Astrocyte of the spinal cord (primary cell): ENCODE results near the gene ASB10.

Experiments
- DNase-seq: peaks from one replicate; pipeline ENCODE4 v3.0.0; 2011; ENCODE audit warnings: low read depth, low spot score
- H3K4me3 ChIP-seq: 2 replicates; pipeline ENCODE4 v1.5.1; 2011; ENCODE audit warnings: low read depth, mild to moderate bottlenecking, low read length, moderate library complexity
- in situ Hi-C: cut with HindIII; loops from 2 replicates; pipeline ENCODE4 v1.10.0; 2017; ENCODE audit warnings: low sequenced_read_pairs
- TF ChIP-seq, protein P1 (sequence below): IDR thresholded peaks from 2 replicates; pipeline ENCODE4 v1.5.1; 2012; ENCODE audit warnings: low read depth, mild to moderate bottlenecking, low read length, inconsistent platforms

ASB10 gene

DNA sequence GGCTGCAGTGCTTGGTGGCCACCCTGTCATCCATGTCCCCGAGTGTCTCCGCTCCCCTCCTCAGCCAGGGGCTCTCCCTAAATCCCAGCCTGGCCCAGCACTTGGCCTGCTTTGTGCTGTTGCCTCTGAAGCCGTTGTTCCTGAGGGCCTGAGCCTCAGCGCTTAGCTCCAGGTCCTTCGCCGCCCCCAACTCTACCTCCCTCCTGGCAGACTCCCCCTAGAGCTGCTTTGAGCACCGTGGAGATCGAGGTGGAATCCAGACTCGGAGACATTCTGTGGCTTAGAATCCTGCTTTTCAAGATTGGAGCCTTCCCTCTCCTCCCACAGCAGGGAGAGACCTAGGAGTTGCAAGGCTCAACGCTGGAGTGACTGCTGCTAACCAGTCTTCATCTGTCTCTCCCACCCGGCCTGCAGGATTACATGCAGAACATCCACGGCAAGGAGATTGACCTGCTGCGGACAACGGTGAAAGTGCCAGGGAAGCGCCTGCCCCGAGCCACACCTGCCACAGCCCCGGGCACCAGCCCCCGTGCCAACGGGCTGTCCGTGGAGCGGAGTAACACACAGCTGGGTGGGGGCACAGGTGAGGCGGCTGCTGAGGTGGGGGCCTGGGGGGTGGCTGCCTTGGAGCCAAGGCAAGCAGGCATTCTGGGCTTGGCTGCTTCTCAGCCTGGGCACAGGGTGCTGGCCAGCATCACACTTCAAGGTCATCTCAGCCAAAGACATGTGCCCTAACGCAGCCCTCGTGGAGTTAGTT is 52.9 kb downstream of the ASB10 start:
- TF ChIP-seq, protein P1, sequence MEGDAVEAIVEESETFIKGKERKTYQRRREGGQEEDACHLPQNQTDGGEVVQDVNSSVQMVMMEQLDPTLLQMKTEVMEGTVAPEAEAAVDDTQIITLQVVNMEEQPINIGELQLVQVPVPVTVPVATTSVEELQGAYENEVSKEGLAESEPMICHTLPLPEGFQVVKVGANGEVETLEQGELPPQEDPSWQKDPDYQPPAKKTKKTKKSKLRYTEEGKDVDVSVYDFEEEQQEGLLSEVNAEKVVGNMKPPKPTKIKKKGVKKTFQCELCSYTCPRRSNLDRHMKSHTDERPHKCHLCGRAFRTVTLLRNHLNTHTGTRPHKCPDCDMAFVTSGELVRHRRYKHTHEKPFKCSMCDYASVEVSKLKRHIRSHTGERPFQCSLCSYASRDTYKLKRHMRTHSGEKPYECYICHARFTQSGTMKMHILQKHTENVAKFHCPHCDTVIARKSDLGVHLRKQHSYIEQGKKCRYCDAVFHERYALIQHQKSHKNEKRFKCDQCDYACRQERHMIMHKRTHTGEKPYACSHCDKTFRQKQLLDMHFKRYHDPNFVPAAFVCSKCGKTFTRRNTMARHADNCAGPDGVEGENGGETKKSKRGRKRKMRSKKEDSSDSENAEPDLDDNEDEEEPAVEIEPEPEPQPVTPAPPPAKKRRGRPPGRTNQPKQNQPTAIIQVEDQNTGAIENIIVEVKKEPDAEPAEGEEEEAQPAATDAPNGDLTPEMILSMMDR: no peak
- no peak for DNase-seq
- H3K4me3 ChIP-seq: no peak overlapping the region
- in situ Hi-C loops: no loop called here

DNA sequence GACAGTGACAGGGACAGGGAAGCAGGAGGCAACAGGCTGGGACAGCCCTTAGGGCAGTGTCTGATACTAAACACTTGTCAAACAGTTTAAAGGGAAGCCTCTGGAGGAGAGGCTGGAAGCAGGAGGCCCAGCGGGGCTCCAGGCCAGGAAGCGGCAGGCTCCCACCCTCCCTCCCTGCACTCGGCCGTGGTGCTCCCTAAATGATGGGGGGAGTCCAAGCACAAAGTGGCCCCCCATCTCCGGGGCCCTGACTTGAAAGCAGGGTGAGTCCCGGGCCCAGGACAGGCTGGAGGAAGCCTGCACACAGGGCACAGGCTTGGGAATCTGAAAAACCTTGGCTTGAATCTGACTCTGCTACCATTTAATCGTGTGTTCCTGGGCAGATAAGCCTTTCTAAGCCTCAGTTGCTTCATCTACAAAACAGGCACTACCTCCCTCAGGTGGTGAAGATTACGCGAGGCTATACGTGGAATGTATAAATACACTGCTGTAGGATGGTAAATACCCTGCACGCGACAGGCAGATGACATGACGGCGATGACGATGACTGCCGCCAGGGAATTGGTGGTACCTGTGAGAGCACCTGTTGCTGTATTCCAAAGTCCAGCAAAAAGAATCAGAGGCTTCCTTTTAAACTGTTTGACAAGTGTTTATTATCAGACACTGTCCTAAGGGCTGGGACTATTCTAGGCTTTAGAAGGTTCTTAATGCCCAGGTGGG is 53.6 kb downstream of the ASB10 start:
- DNase-seq: no peak
- H3K4me3 ChIP-seq: no peak overlapping the region
- in situ Hi-C loops: no loop called here
- TF ChIP-seq, protein P1: no peak

DNA sequence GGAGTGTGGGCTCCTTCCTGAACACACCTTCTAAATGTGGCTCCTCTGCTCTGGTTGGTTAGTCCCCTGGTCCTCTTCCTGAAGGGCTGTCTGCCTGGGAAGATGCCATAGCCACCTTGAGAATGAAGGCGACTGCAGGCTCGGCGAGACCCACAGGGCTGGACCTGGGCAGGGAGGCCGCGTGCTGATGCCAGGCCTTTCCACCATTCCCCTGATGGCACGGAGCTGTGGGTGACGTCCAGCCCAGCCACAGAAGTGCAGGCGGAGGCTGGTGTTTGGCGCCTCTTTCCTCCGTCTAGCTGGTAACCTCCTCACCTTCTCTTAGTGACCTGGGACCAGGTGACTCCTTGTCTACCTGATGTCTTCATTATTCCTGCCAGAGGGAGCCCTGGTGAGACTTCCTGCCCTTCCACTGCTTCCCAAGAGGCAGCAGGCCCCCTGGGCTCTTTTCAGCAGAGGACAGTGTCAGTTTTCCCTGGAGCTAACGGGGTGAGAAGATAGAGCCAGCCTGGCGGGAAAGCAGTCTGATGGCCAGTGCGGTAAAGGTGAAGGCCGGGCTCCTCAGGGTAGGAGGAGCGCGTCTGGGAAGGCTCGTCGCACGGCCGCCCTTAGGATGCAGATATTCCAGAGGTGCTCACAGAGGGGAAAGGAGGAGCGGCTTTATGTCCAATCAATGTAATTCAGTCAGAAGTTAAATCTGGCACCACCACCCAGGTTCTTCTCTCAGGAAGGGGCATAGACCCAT is 54.4 kb downstream of the ASB10 start:
- TF ChIP-seq, protein P1: no peak
- no peak for DNase-seq
- in situ Hi-C loops: no loop called here
- no peak overlapping the region for H3K4me3 ChIP-seq

DNA sequence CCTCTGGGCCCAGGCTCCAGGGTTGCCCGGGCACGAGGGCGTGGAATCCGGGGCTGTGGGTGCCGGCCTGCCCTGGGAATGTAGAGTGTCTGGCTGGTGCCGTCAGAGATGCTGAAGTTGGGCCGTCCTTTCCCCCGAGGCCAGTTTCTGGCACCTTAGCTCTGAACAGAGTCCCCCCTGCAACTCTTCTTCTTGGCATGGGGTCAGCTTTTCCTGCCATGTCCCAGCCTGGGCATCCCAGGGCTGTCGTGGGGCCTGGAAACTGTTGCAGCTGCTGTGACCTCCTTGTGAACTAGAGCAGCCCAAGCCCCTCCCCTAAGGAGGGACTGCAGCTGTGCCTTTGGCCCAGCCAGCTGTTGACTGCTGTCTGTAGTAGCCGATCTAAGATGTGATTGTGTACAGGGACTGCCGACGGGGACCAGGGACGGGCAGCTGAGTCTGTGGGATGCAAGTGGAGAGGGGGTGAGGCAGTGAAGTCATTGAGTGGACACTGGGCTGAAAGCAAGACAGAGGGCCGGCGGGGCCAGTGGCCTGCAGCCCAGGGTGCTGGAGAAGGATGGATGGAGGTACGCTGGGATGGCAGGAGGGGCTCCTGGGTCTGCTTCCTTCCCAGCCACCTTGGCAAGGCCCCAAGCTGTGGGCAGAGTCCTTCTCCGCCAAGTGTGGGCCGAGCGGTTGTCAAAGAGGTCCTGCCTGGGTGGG is 55.3 kb downstream of the ASB10 start:
- H3K4me3 ChIP-seq: no peak overlapping the region
- TF ChIP-seq, protein P1: no peak
- no peak for DNase-seq
- in situ Hi-C loops: no loop called here

DNA sequence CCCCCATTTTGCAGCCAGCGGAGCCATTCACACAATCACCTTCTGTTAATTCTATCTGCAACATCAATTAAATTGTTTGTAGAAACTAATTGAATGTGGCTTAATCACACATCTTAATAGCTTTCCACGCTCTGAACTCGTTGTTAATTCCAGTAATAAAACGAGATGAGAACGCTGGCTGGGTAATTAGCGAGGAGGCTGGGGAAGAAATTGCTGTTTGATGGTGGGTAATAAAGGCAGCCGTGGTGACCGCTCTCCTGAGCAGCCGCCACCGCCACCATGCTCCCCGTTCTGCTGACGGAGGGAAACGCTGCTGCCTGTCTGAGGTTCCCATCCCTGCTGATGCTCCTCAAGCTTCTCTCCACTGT is 55.8 kb downstream of the ASB10 start:
- no peak overlapping the region for H3K4me3 ChIP-seq
- in situ Hi-C loops: no loop called here
- TF ChIP-seq, protein P1: no peak
- DNase-seq: no peak

DNA sequence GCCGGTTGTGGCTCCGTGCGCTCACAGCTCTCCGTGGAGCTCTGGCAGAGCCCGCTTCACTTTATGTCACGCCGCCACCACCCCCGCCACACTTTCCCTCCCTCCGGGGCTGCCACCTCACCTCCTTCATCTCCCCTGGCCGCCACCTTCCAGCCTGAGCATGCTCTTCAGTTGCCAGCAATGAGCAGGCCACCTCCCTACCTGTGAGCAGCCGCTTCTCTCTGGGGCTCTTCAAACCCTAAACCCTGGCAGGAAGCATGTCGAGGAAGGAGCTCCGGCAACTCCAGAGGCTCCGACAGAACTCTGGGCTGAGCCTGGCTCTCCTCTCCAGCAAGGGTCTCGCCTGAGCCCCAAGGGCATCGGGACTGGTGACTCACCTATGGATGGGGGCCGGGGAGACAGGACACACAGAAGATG is 56.3 kb downstream of the ASB10 start:
- TF ChIP-seq, protein P1: no peak
- in situ Hi-C loops: no loop called here
- no peak overlapping the region for H3K4me3 ChIP-seq
- DNase-seq: no peak
